ENCODE measurements around the gene DEDD. TPM values are rescaled to one million over a fixed set of nuclear protein-coding genes. Genes with fewer than 3 reads are reported as not detected.

DEDD gene
- total and polyA plus RNA-seq, 10 of the 15 experiments (the other 5 are each of a cell fraction or from before 2014, with no cell fraction given): 13.6 to 33.9 (median 30.3) TPM

DNA sequence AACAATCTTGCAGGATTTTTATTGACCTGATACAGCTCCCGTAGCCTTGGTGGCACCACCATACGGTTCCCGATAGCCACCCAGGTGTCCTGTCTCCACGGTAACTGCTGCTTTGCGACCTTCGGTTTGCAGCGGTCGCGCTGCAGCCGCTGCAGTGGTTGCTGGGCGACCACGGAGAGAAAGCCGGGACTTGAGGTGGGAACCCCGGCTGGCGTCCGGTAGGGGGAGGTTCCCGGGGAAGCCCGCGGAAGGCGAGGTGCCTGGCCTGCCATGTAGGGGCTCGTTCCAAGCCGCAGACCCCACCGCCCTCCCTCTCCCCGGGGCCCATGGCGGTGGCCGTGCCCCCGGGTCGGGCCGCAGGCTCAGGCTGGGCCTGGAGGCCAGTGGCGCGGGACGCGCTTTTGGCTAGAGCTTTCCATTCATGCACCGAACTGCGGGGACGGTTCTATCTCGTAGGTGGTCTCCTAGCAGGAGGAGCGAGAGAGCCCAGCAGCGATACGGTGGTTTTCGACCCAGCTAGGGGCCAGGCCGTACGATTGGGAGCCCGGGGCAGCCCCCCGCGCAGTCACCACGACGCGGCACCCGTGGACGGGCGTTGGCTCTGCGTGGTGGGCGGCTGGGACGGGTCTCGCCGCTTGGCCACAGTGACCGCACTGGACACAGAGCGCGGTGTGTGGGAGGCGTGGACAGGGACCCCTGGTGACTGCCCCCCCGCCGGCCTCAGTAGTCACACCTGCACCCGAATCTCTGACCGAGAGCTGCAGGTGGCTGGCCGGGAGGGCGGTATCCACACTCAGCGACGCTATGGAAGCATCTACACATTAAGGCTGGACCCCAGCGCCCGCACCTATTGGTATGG lies 34.0 kb downstream of the DEDD start, which contains the start of gene KLHDC9 (continued):
- TF ChIP-seq, protein P1, sequence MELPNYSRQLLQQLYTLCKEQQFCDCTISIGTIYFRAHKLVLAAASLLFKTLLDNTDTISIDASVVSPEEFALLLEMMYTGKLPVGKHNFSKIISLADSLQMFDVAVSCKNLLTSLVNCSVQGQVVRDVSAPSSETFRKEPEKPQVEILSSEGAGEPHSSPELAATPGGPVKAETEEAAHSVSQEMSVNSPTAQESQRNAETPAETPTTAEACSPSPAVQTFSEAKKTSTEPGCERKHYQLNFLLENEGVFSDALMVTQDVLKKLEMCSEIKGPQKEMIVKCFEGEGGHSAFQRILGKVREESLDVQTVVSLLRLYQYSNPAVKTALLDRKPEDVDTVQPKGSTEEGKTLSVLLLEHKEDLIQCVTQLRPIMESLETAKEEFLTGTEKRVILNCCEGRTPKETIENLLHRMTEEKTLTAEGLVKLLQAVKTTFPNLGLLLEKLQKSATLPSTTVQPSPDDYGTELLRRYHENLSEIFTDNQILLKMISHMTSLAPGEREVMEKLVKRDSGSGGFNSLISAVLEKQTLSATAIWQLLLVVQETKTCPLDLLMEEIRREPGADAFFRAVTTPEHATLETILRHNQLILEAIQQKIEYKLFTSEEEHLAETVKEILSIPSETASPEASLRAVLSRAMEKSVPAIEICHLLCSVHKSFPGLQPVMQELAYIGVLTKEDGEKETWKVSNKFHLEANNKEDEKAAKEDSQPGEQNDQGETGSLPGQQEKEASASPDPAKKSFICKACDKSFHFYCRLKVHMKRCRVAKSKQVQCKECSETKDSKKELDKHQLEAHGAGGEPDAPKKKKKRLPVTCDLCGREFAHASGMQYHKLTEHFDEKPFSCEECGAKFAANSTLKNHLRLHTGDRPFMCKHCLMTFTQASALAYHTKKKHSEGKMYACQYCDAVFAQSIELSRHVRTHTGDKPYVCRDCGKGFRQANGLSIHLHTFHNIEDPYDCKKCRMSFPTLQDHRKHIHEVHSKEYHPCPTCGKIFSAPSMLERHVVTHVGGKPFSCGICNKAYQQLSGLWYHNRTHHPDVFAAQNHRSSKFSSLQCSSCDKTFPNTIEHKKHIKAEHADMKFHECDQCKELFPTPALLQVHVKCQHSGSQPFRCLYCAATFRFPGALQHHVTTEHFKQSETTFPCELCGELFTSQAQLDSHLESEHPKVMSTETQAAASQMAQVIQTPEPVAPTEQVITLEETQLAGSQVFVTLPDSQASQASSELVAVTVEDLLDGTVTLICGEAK (IDR thresholded peaks at IDR 0.05; ENCODE audit: borderline replicate concordance): peak; percentile 49; the same call in 1 of the 2 replicates
- TF ChIP-seq, protein P2, sequence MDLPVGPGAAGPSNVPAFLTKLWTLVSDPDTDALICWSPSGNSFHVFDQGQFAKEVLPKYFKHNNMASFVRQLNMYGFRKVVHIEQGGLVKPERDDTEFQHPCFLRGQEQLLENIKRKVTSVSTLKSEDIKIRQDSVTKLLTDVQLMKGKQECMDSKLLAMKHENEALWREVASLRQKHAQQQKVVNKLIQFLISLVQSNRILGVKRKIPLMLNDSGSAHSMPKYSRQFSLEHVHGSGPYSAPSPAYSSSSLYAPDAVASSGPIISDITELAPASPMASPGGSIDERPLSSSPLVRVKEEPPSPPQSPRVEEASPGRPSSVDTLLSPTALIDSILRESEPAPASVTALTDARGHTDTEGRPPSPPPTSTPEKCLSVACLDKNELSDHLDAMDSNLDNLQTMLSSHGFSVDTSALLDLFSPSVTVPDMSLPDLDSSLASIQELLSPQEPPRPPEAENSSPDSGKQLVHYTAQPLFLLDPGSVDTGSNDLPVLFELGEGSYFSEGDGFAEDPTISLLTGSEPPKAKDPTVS (IDR thresholded peaks at IDR 0.05; ENCODE audit: low read depth, low read length): peak; percentile 60; the same call in 1 of the 2 replicates
- TF ChIP-seq CHD1 (IDR thresholded peaks at IDR 0.05; ENCODE audit: low read depth, low read length) (no peak), SRF (IDR thresholded peaks at IDR 0.05; ENCODE audit: low read depth in 2 of 2, low read length in 2 of 2) (peak in 1 of 2 experiments; percentile 75; a peak in 1 of 4 replicates), BACH1 (IDR thresholded peaks at IDR 0.05; ENCODE audit: borderline replicate concordance) (peak; percentile 37; the same call in 1 of the 2 replicates), POLR2AphosphoS5 (IDR thresholded peaks at IDR 0.05; ENCODE audit: low read length) (peak; percentile 35; the same call in 1 of the 2 replicates), MXI1 (IDR thresholded peaks at IDR 0.05; ENCODE audit: low read depth, low read length) (peak; percentile 91), RUNX3 (IDR thresholded peaks at IDR 0.05; ENCODE audit: low read length) (peak; percentile 29; the same call in 1 of the 2 replicates), ZZZ3 (IDR thresholded peaks at IDR 0.05; ENCODE audit: control insufficient read depth, insufficient read length, low read depth) (no peak), SIN3A (IDR thresholded peaks at IDR 0.05; ENCODE audit: low read depth, low read length) (0 out of 2 replicates have a peak, but pooled peaks have one; percentile 73), YBX1 (IDR thresholded peaks at IDR 0.05) (no peak), ZNF217 (IDR thresholded peaks at IDR 0.05) (no peak), RELA (IDR thresholded peaks at IDR 0.05; ENCODE audit: borderline replicate concordance, partially characterized antibody) (peak; percentile 56)
- TF ChIP-seq, protein P3, sequence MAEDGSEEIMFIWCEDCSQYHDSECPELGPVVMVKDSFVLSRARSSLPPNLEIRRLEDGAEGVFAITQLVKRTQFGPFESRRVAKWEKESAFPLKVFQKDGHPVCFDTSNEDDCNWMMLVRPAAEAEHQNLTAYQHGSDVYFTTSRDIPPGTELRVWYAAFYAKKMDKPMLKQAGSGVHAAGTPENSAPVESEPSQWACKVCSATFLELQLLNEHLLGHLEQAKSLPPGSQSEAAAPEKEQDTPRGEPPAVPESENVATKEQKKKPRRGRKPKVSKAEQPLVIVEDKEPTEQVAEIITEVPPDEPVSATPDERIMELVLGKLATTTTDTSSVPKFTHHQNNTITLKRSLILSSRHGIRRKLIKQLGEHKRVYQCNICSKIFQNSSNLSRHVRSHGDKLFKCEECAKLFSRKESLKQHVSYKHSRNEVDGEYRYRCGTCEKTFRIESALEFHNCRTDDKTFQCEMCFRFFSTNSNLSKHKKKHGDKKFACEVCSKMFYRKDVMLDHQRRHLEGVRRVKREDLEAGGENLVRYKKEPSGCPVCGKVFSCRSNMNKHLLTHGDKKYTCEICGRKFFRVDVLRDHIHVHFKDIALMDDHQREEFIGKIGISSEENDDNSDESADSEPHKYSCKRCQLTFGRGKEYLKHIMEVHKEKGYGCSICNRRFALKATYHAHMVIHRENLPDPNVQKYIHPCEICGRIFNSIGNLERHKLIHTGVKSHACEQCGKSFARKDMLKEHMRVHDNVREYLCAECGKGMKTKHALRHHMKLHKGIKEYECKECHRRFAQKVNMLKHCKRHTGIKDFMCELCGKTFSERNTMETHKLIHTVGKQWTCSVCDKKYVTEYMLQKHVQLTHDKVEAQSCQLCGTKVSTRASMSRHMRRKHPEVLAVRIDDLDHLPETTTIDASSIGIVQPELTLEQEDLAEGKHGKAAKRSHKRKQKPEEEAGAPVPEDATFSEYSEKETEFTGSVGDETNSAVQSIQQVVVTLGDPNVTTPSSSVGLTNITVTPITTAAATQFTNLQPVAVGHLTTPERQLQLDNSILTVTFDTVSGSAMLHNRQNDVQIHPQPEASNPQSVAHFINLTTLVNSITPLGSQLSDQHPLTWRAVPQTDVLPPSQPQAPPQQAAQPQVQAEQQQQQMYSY (CRISPR knock-in tag; IDR thresholded peaks at IDR 0.05): no peak
- TF ChIP-seq, protein P4, sequence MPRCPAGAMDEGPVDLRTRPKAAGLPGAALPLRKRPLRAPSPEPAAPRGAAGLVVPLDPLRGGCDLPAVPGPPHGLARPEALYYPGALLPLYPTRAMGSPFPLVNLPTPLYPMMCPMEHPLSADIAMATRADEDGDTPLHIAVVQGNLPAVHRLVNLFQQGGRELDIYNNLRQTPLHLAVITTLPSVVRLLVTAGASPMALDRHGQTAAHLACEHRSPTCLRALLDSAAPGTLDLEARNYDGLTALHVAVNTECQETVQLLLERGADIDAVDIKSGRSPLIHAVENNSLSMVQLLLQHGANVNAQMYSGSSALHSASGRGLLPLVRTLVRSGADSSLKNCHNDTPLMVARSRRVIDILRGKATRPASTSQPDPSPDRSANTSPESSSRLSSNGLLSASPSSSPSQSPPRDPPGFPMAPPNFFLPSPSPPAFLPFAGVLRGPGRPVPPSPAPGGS (IDR thresholded peaks at IDR 0.05; ENCODE audit: borderline replicate concordance, insufficient read depth, low read depth, low read length, poor library complexity, severe bottlenecking): peak; percentile 59
- TF ChIP-seq, protein P5, sequence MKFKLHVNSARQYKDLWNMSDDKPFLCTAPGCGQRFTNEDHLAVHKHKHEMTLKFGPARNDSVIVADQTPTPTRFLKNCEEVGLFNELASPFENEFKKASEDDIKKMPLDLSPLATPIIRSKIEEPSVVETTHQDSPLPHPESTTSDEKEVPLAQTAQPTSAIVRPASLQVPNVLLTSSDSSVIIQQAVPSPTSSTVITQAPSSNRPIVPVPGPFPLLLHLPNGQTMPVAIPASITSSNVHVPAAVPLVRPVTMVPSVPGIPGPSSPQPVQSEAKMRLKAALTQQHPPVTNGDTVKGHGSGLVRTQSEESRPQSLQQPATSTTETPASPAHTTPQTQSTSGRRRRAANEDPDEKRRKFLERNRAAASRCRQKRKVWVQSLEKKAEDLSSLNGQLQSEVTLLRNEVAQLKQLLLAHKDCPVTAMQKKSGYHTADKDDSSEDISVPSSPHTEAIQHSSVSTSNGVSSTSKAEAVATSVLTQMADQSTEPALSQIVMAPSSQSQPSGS (IDR thresholded peaks at IDR 0.05; ENCODE audit: low read length): no peak

Measured in GM12878 (cell line).